Common myeloid progenitor, CD34-positive (primary cell): ENCODE results near the gene CEP112.

Source experiments
- CTCF ChIA-PET: fragments of 350-600 bp; sonication (Branson Sonifier 250); formaldehyde crosslinking; loops from one replicate; lab custom pipeline; 2021; ENCODE audit warnings: antibody characterized with exemption; lab: Charles Lee
- POLR2A ChIA-PET: fragments of 350-600 bp; sonication (Branson Sonifier 250); formaldehyde crosslinking; loops from one replicate; lab custom pipeline; 2021; ENCODE audit warnings: antibody characterized with exemption; lab: Charles Lee
- DNase-seq, 3 donors: peaks; one replicate each; pipeline versions ENCODE4 v3.0.0 to v3.0.0-alpha.2; 2013
- H3K27ac ChIP-seq, 2 experiments: 1 replicate in 1 of 2; 2 replicates in 1 of 2; pipeline ENCODE4 v1.7.0; 2013; ENCODE audit warnings: inconsistent platforms in 2 of 2, low read length in 2 of 2, mild to moderate bottlenecking in 2 of 2, low read depth in 1 of 2, moderate library complexity in 1 of 2; ENCODE audit not compliant: severe bottlenecking in 2 of 2, insufficient read depth in 1 of 2, poor library complexity in 1 of 2
- H3K27me3 ChIP-seq, 5 experiments: replicated peaks in 2 of 5; 1 replicate in 3 of 5; 2 replicates in 2 of 5; pipeline versions ENCODE4 v1.6.1 to v1.7.0; 2013; ENCODE audit warnings: low read length in 4 of 5, mild to moderate bottlenecking in 2 of 5, moderate library complexity in 2 of 5, inconsistent platforms in 1 of 5; ENCODE audit not compliant: insufficient read depth in 5 of 5, control insufficient read depth in 4 of 5
- H3K36me3 ChIP-seq, 4 experiments: 1 replicate in 2 of 4; 2 replicates in 2 of 4; pipeline versions ENCODE4 v1.6.1 to v1.7.0; 2013; ENCODE audit warnings: low read length in 3 of 4, control low read depth in 1 of 4, mild to moderate bottlenecking in 1 of 4; ENCODE audit not compliant: control insufficient read depth in 4 of 4, insufficient read depth in 4 of 4
- H3K4me1 ChIP-seq, 4 experiments: 1 replicate in 3 of 4; 2 replicates in 1 of 4; pipeline versions ENCODE4 v1.6.1 to v1.7.1; 2013; ENCODE audit warnings: low read length in 3 of 4, mild to moderate bottlenecking in 3 of 4, control low read depth in 1 of 4, inconsistent platforms in 1 of 4, moderate library complexity in 1 of 4; ENCODE audit not compliant: control insufficient read depth in 4 of 4, insufficient read depth in 4 of 4; ENCODE audit errors: control extremely low read depth in 1 of 4
- H3K4me3 ChIP-seq, 7 experiments: 1 replicate in 4 of 7; 2 replicates in 3 of 7; pipeline versions ENCODE4 v1.5.1 to v1.7.0; 2013; ENCODE audit warnings: mild to moderate bottlenecking in 7 of 7, low read length in 6 of 7, moderate library complexity in 6 of 7, inconsistent platforms in 2 of 7, low read depth in 2 of 7, control low read depth in 1 of 7; ENCODE audit not compliant: insufficient read depth in 4 of 7, control insufficient read depth in 1 of 7; ENCODE audit errors: extremely low read depth in 1 of 7
- H3K9me3 ChIP-seq, 5 experiments: 1 replicate in 4 of 5; 2 replicates in 1 of 5; pipeline versions ENCODE4 v1.6.1 to v1.7.1; 2013; ENCODE audit warnings: low read length in 4 of 5, mild to moderate bottlenecking in 2 of 5, inconsistent platforms in 1 of 5, low read depth in 1 of 5, moderate library complexity in 1 of 5; ENCODE audit not compliant: control insufficient read depth in 4 of 5, insufficient read depth in 2 of 5; ENCODE audit errors: control extremely low read depth in 1 of 5
- WGBS: methylation state at CpG from one replicate; pipeline ENCODE4 v1.1.5; 2013; ENCODE audit not compliant: insufficient coverage; 5-methylcytosine and 5-hydroxymethylcytosine counted together

The CEP112 gene

DNA sequence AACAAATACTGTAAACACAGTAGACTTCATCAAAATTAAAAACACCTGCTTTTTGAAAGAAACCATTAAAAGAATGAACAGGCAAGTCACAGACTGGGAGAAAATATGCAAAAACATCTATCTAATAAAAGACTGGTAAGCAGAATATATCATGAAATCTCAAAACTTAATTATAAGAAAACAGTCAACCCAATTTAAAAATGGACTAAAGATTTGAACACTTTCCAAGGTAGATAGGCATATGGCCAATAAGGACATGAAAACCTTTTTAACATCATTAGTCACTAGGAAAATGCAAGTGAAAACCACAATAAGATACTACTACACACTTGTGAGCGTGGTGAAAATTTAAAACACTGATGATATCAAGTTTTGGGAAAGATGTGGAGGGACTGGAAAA, 218.7 kb downstream of the CEP112 start:
- no CpG with 5 or more reads among the region's 1 CpG for WGBS
- H3K9me3 ChIP-seq: peaks cover 0 to 11% (median 0%) of the 10 kb centered on the region in 5 experiments
- peaks cover 0 to 4% (median 2%) of the 10 kb centered on the region in 4 experiments for H3K4me1 ChIP-seq
- no peak for DNase-seq
- H3K27ac ChIP-seq: no peak overlapping the region
- H3K36me3 ChIP-seq: no peaks in the 10 kb centered on the region
- H3K4me3 ChIP-seq: no peak overlapping the region
- no peaks in the 10 kb centered on the region for H3K27me3 ChIP-seq
- ChIA-PET CTCF (no interaction called here), POLR2A (no interaction called here)

DNA sequence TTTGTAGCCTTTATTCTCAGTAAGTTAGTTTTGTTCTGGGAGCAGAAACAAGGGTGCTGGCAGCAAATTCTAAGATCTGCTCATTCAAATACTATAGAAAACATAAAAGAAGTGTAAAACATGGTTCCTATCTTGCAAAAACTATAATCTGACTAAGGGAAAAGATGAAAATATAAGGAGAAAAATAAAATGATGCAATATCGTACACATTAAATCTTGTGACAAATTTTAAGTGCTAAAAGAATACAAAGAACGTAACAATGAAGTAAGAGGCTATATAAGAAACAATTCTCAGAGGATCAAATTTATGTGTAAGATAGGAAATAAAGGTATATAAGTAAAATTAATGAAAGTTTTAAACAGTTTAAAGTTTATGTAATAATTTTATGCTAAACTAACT, 224.6 kb downstream of the CEP112 start:
- H3K36me3 ChIP-seq: no peaks in the 10 kb centered on the region
- WGBS: no CpG with 5 or more reads among the region's 2 CpGs
- POLR2A ChIA-PET: no interaction called here

DNA sequence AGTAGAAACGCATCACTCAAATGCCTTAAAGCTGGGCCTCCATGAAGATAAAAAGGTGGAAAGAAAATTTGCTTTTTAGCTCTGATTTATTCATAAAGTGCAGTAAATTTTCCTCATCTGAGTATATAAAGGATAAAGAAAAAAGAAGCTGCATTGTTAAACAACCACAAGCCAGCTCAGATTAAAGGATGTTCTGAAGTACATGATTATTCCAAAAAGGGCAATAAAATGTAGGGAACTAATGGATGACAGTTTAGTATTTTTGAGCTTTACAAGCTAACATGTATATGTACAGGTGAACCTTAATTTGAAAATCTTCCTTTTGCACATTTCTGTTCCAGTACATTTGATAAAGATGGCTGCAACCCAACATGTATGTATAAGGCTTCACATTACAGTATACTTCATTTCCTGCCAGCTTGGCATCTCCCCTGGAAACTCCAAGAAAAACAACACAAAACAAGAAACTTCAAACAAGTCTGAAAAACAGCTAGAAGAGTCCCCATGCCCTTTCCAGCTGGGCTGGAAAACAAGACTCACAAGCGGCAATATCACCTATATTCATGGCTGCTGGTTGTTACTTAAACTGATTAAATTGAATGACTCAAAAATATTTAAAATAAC, 225.7 kb downstream of the CEP112 start:
- CTCF ChIA-PET: no interaction called here
- POLR2A ChIA-PET: no interaction called here

More for the DNA sequence above, 224.6 kb downstream of the CEP112 start:
- Histone ChIP-seq H3K9me3 (peaks cover 0 to 14% (median 0%) of the 10 kb centered on the region in 5 experiments), H3K4me1 (no peaks in the 10 kb centered on the region), H3K4me3 (no peak overlapping the region), H3K27ac (no peak overlapping the region), H3K27me3 (no peaks in the 10 kb centered on the region)
- CTCF ChIA-PET: no interaction called here
- no peak for DNase-seq

DNA sequence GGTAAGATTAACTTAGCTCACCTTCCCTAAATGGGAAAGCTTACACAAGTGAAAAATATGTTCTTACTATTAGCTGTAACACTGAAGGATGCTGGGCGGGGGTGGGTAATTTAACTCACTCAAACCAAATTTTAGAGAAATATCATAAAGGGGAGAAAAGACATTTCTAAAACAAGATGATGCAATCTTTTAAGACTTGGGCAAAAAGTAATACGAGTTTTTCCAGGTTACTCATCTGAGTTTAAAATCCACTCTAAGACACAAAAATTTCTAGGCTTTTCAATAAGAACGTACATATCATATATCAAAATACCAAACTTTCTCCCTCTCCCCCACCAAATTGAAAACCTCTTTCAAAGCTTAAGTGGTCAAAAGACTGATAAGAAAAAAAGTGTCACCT, 228.8 kb downstream of the CEP112 start:
- CTCF ChIA-PET: no interaction called here
- POLR2A ChIA-PET: no interaction called here
- Histone ChIP-seq H3K36me3 (peaks cover 0 to 3% (median 0%) of the 10 kb centered on the region in 4 experiments), H3K9me3 (peaks cover 0 to 17% (median 9%) of the 10 kb centered on the region in 5 experiments), H3K4me3 (no peak overlapping the region), H3K27ac (no peak overlapping the region), H3K27me3 (no peaks in the 10 kb centered on the region), H3K4me1 (no peaks in the 10 kb centered on the region)
- WGBS: 100% methylated on average over 2 of the region's 3 CpGs
- DNase-seq: no peak

More for the DNA sequence above, 225.7 kb downstream of the CEP112 start:
- no peaks in the 10 kb centered on the region for H3K36me3 ChIP-seq
- H3K9me3 ChIP-seq: peaks cover 0 to 14% (median 0%) of the 10 kb centered on the region in 5 experiments
- no CpG with 5 or more reads among the region's 2 CpGs for WGBS
- DNase-seq: no peak
- H3K4me1 ChIP-seq: no peaks in the 10 kb centered on the region
- H3K27ac ChIP-seq: no peak overlapping the region
- no peaks in the 10 kb centered on the region for H3K27me3 ChIP-seq
- no peak overlapping the region for H3K4me3 ChIP-seq

DNA sequence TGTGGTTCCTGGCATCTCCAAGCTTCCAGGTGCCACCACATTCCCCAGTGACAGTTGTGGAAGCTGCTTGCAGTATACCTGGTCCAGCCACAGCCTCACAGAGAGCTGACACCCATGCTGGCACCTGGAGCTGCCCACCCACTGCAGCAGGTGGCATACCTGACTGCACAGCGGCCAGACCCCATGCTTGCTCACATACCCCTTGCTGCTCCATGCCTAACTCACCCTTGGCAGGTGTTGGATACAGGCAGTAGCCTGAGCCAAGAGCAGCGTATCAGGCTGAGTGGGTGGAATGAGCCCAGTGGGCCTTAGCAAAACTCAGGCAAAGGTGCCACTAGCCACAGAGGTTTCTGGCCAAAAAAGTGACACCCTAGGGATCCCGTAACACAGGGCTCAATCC, 232.3 kb downstream of the CEP112 start:
- H3K27me3 ChIP-seq: no peaks in the 10 kb centered on the region
- H3K27ac ChIP-seq: no peak overlapping the region
- H3K36me3 ChIP-seq: peaks cover 0 to 3% (median 0%) of the 10 kb centered on the region in 4 experiments
- POLR2A ChIA-PET: no interaction called here
- WGBS: 96% methylated on average over 3 of the region's 3 CpGs
- CTCF ChIA-PET: interaction anchor here (1.0 kb wide), 1 partner anchor 9 kb away, joined by 3 read pairs; no protein-coding TSS in a partner anchor
- no peaks in the 10 kb centered on the region for H3K4me1 ChIP-seq
- H3K4me3 ChIP-seq: no peak overlapping the region
- peaks cover 0 to 27% (median 9%) of the 10 kb centered on the region in 5 experiments for H3K9me3 ChIP-seq
- DNase-seq: no peak

DNA sequence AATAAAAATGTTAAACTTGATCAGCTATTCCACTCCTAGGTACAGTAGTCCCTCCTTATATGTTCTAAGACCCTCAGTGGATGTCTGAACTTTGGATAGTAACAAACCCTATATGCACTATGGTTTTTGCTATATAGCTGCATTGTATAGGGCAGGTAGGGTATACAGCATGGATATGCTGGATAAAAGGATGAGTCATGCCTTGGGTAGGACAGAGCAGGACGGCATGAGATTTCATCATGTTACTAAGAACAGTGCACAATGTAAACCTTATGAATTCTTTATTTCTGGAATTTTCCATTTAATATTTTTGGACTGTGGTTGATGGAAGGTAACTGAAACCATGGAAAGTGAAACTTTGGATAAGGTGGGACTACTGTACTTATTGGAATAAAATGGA, 235.1 kb downstream of the CEP112 start:
- no peaks in the 10 kb centered on the region for H3K27me3 ChIP-seq
- WGBS: 100% methylated on average over 1 of the region's 1 CpG
- no peak overlapping the region for H3K27ac ChIP-seq
- H3K4me1 ChIP-seq: no peaks in the 10 kb centered on the region
- peaks cover 0 to 25% (median 13%) of the 10 kb centered on the region in 5 experiments for H3K9me3 ChIP-seq
- no peak for DNase-seq
- POLR2A ChIA-PET: no interaction called here
- H3K36me3 ChIP-seq: peaks cover 0 to 3% (median 0%) of the 10 kb centered on the region in 4 experiments
- CTCF ChIA-PET: no interaction called here
- H3K4me3 ChIP-seq: no peak overlapping the region

DNA sequence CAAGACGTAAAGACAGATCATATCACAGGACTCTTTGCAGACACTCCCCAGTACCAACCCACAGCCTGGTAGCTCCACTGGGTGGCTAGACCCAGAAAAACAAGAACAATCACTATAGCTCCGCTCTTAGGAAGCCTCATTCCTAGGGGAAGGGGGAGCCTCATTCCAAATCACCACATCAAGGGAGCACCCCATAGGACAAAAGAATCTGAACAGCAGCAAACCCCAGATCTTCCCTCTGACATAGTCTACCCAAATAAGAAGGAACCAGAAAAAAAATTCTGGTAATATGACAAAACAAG, 237.8 kb downstream of the CEP112 start:
- peaks cover 0 to 3% (median 0%) of the 10 kb centered on the region in 4 experiments for H3K36me3 ChIP-seq
- peaks cover 0 to 19% (median 9%) of the 10 kb centered on the region in 5 experiments for H3K9me3 ChIP-seq
- ChIA-PET POLR2A (no interaction called here), CTCF (no interaction called here)
- no peak overlapping the region for H3K4me3 ChIP-seq
- H3K27me3 ChIP-seq: no peaks in the 10 kb centered on the region
- no peaks in the 10 kb centered on the region for H3K4me1 ChIP-seq
- WGBS: 92% methylated on average over 2 of the region's 2 CpGs
- no peak for DNase-seq
- no peak overlapping the region for H3K27ac ChIP-seq
